ENCODE measurements around the gene THOP1. TPM values are rescaled to one million over a fixed set of nuclear protein-coding genes. Genes with fewer than 3 reads are reported as not detected.

THOP1 gene
- total RNA-seq, 1 donor = 70.0 TPM

GRCh38 chr19:2811735-2812413 lies 26.6 kb downstream of the THOP1 start:
- no peak overlapping the region for H3K4me3 ChIP-seq (ENCODE audit: low read depth, low read length)
- TF ChIP-seq CTCF (IDR thresholded peaks at IDR 0.05; ENCODE audit: insufficient read depth, low read length) = no peak
- DNase-seq (ENCODE audit: low read depth) = no peak

GRCh38 chr19:2812414-2813234 lies 27.3 kb downstream of the THOP1 start:
- TF ChIP-seq CTCF (IDR thresholded peaks at IDR 0.05; ENCODE audit: insufficient read depth, low read length) = no peak
- no peak for DNase-seq (ENCODE audit: low read depth)
- no peak overlapping the region for H3K4me3 ChIP-seq (ENCODE audit: low read depth, low read length)

- no peak for DNase-seq (ENCODE audit: low read depth)
- H3K4me3 ChIP-seq (ENCODE audit: low read depth, low read length) = no peak overlapping the region
Observed at GRCh38 chr19:2813235-2814160, 28.2 kb downstream of the THOP1 start.

GRCh38 chr19:2814426-2814825 lies 29.1 kb downstream of the THOP1 start:
- no peak for DNase-seq (ENCODE audit: low read depth)
- H3K4me3 ChIP-seq (ENCODE audit: low read depth, low read length) = no peak overlapping the region
- TF ChIP-seq CTCF (IDR thresholded peaks at IDR 0.05; ENCODE audit: insufficient read depth, low read length) = no peak

More at GRCh38 chr19:2813235-2814160, 28.2 kb downstream of the THOP1 start:
- TF ChIP-seq CTCF (IDR thresholded peaks at IDR 0.05; ENCODE audit: insufficient read depth, low read length) = no peak

- no peak overlapping the region for H3K4me3 ChIP-seq (ENCODE audit: low read depth, low read length)
- no peak for DNase-seq (ENCODE audit: low read depth)
- no peak for TF ChIP-seq CTCF (IDR thresholded peaks at IDR 0.05; ENCODE audit: insufficient read depth, low read length)
Observed at GRCh38 chr19:2815191-2815614, 29.9 kb downstream of the THOP1 start.

- H3K4me3 ChIP-seq (ENCODE audit: low read depth, low read length) = no peak overlapping the region
- DNase-seq (ENCODE audit: low read depth) = no peak
- TF ChIP-seq CTCF (IDR thresholded peaks at IDR 0.05; ENCODE audit: insufficient read depth, low read length) = no peak
Observed at GRCh38 chr19:2815923-2816322, 30.6 kb downstream of the THOP1 start.
